GM21528 (cell line): Measurements from ENCODE around the gene POR.
"Not testable (repeated sequence)": the region's sequence is repeated elsewhere in the genome, so short reads cannot be mapped to it uniquely, and the experiment has no call there.

Experiments
- ATAC-seq: cut with Tn5 transposase; IDR thresholded peaks from one replicate; pipeline ENCODE4 v1.9.1; 2021; ENCODE audit warnings: mild to moderate bottlenecking, moderate library complexity; ENCODE audit not compliant: unreplicated experiment, low FRiP score

POR gene

DNA sequence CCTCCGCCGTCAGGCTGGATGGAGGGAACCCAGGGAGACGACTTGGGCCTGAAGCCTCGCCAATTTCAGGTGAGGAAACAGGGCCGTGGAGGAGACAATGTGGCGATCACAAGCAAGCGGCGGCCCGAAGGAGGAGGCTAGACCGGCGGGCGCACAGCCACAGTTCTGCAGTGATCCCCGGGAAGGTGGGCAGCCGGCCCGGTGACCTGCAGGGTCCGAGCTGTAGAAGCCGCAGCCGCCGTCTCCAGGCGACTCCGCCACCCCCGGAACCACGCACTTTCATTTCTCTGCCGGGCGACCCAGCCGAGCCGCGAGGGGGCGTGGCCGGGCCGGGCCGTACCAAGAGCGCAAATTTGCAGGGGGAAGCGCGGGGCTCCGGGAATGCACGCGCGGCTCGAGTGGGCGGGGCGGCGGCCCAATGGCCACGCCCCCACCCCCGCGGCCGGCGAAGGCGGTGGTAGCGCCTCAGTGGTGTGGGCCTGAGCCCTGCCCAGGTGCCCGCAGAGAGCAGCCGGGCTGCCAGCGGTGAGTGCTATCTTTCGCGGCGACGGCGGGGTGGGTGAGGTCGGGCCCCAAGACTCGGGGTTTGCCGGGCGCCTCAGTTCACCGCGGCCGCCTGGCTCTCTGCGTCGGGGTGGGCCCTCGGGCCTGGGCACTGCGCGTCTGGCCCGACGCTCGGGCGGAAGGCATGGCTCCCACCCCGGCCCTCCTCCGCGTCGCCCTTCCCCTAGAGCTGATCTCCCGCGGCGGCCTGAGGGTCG is at the start of gene POR:
Gene POR (plus strand): TSS at position 501 of the 761 bp plus-strand sequence. CDS start 38,847 bp downstream, outside the sequence.
- ATAC-seq: peak; percentile 85

DNA sequence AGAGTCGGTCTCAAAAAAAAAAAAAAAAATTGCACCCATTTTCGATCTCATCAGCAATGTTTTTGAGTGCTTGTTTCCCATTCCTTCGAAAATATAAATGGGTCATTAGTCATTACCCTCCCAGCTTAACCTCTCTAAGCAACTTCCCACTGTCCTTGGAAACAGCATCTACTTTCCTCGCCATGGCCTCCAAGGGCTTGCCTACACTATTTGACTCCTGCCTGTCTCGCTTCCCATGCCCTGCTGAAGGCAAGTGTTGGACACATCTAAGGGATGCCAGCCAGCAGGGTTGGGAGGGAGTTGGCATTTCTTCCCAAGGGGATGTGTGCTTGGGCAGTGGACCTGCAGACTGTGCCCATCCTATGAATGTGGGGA is 48.9 kb upstream of the POR start:
- no peak for ATAC-seq

DNA sequence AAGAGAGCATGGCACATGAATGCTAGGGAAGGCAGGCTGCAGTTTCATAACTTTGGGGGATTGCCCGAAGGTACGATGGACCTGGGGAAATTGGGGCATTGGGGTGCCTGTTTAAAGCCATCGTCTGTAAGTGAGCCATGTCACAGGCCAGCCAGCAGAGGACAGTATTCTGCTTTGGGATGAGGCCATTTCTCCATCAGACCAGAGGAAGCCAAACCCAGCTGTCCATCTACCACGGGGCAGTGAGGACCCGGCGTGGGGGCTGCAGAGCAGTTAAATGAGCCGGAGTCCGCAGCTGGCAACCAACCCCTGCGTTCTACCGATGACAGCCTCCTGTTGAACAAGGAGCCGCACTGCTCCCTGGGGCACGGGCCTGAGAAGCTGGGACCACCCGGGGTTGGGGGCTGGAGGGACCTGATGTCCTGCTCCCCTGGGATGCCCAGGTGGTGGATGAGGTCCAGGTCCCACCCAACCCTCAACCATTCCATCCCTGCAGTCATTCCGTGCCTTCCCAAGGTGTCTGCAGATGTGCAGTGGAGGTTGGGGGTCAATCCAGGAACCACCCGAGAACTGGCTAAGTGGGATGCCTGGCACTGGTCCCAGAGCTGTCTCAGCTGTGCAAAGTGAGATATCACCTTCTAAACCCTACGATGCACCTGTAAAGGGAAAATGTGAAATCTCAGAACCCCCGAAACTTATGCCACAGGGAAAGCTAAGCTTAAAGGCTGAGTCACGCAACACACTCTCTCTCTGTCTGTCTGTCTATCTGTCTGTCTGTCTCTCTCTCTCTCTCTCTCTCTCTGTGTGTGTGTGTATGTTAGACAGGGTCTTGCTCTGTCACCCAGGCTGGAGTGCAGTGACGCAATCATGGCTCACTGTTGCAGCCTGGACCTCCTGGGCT is 48.2 kb upstream of the POR start:
- no peak for ATAC-seq

DNA sequence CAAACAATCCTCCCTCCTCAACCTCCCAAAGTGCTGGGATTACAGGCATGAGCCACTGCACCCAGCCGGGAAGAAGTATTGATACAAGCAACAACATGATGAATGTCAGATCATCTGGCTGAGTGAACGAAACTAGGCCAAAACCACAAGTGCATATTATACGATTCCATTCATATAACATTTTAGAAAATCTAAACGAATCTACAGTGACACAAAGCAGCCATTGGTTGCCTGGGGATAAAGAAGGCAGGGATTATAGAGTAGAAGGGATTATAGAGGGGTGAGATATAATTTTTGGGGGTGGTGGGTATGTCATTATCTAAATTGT is 47.6 kb upstream of the POR start:
- ATAC-seq: no peak

GRCh38 chr7:75868153-75868552 is 46.8 kb upstream of the POR start:
- no peak for ATAC-seq

DNA sequence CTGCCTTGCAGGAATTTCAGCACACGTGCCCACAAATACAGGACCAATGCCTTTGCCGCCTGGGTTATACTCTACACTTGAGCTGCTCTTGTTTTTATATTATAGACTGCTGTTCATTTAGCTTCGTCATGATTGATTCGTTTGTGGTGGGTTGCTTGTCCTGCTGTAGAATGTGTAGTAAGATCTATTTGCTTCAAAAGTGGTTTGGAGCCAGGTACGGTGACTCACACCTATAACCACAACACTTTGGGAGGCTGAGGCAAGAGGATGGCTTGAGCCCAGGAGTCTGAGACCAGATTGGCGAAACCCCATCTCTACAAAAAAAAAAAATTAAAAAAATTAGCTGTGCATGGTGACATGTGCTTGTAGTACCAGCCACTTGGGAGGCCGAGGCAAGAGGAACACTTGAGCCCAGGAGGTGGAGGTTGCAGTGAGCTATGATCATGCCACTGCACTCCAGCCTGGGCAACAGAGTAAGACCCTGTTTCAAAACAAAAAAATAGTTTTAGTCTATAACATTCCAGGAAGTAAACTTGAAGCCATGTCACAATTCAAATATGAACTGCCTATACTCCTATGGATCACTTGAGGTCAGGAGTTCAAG is 45.1 kb upstream of the POR start:
- ATAC-seq: no peak

DNA sequence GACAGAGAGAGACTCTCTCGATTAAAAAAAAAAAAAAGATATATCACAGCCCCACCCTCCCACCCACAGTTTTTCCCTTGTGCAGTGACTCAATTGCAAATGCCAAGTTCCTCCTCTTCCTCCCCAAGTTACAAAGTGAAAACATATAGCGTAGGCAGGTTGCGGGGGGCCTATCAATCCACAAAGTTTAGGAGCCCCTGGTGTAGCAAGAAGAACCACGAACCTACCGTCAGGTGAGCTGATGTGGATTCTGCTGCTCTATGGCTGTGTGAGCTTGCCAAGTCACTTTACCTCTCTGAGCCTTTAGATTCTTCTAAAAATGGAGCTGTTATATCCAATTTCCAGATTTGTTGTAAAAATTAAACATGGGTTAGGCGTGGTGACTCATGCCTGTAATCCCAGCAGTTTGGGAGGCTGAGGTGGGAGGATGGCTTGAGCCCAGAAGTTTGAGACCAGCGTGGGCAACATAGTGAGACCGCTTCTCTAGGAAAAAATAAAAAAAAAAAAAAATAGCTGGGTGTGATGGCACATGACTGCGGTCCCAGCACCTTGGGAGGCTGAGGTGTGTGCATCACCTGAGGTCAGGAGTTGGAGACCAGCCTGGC is 44.3 kb upstream of the POR start:
- ATAC-seq: no peak

DNA sequence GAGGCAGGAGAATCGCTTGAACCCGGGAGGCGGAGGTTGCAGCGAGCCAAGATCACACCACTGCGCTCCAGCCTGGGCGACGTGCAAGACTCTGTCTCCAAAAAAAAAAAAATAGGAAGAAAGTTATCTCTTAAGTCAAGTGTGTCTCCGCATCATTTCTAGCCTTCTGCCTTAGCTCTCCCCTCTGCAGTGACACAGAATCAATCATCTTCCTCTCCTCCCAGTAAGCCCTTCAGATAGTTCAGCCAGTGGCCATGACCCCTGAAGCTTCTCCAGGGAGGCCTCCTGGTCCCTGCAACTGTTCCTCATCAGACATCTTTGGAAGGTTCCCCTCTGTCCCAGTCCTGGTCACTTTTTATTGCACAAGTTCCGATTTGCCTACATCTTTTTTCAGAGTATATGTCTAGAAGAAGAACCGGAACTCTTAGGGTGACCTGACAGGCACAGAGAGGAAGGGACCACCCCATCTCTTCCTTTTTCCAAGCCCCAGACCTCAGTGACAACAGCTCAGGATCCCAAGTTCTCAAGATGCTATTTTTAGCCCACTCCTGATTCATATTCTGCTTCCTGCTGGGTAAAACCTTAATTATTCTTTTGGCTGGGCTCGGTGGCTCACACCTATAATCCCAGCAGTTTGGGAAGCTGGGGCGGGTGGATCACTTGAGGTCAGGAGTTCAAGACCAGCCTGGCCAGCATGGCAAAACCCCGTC is 42.7 kb upstream of the POR start:
- no peak for ATAC-seq

DNA sequence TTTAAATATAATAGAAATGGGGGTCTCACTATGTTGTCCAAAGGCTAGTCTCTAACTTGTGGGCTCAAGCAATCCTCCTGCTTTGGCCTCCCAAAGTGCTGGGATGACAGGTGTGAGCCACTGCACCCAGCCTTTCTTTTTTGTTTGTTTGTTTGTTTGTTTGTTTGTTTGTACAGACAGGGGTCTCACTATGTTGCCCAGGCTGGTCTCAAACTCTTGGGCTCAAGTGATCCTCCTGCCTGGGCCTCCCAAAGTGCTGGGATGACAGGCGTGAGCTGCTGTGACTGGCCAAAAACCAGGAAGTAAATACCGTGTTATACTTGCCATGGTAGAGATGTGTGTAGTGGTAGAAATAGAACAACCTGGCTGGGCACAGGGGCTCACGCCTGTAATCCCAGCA is 40.8 kb upstream of the POR start:
- ATAC-seq: not testable (repeated sequence)

DNA sequence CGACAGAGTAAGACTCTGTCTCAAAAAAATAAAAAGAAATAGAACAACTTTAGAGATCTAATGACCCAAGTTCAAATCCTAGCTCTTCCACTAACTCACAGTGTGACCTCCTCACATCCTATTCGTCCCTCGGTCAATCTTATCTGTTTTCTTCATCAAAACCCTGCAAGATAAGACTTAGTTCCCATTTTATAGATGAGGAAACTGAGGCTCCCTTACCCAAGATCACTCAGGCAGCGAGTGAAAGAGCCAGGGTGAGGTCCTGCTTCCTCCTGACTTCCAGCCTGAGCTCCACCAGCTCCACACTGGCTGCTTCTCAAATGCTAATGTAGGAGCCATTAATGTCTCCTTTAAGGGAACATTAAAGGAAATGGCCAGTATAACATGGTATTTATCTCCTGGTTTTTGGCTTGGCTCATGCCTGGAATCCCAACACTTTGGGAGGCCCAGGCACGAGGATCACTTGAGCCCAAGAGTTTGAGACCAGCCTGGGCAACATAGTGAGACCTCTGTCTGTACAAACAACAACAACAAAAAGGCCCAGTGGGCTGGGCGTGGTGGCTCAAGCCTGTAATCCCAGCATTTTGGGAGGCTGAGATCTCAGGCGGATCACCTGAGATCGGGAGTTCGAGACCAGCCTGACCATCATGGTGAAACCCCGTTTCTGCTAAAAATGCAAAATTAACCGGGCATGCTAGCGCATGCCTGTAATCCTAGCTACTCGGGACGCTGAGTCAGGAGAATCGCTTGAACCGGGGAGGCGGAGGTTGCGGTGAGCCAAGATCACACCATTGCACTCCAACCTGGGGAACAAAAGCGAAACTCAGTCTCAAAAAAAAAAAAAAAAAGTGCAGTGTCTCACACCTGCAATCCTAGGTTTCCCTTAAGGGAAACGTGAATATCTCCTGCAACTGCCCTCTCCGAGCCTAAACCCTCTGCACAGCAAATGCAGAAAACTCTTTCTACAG is 39.6 kb upstream of the POR start:
- ATAC-seq: no peak

DNA sequence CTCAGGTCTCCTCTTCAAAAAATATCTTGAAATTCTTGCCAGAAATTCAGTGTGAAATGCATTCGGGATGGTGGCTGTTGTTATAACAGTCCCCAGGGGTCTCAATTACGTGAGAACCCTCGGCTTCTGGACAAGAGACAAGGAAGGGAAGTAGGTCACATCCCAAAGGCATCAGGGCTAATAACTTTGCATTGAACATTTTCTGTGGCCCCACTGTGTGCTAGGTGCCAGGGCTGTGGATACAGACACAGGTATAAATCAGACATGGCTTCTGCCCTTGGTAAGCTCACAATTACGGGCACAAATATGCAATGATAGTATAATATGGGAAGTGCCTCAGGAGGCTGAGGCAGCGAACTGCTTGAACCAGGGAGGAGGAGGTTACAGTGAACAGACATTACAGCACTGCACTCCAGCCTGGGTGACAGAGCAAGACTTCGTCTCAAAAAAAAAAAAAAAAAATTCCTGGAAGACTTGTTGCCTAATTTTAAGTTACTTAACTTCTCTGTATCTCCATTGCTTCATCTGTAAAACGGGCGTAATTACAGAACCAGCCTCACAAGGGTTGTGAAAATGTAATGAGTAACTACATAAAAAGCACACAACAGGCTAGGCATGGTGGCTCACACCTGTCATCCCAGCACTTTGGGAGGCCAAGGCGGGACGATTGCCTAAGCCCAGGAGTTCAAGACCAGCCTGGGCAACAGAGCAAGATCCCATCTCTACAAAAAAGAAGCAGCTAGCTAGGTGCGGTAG is 38.7 kb upstream of the POR start:
- no peak for ATAC-seq

DNA sequence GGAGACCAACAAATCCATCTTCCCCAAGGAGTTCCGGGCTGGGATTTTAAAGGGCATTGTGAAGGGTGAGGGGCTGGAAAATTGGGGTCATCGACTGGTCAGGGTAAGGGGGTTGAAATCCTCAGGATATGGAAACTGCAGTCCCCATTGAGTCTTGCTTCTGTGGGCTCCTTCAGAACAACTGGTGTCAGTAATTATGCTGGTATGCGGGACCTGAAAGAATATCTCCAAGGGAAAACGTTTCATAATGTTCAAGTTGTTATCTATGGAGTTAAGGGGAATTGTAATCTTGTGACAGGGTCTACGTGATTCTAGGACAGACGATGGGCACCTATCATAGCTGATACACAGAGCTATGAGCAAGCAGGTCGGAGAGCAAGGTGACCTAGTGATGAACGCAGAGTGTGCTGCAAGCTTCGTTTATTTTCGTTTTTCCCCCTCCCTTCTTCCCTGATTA is 36.6 kb upstream of the POR start:
- ATAC-seq: peak; percentile 25

- ATAC-seq: peak; percentile 96
These were observed 36.0 kb upstream of the POR start, which contains the start of gene RHBDD2 for GRCh38 chr7:75878769-75879611. Gene RHBDD2, plus strand, starts transcription at chr7:75879034. Its CDS starts 49 bp downstream, at chr7:75879083.

- no peak for ATAC-seq
These were observed 35.2 kb upstream of the POR start for GRCh38 chr7:75879771-75880184.

- no peak for ATAC-seq
These were observed 34.7 kb upstream of the POR start for GRCh38 chr7:75880242-75880641.

GRCh38 chr7:75881436-75882095 is 33.4 kb upstream of the POR start:
- no peak for ATAC-seq

DNA sequence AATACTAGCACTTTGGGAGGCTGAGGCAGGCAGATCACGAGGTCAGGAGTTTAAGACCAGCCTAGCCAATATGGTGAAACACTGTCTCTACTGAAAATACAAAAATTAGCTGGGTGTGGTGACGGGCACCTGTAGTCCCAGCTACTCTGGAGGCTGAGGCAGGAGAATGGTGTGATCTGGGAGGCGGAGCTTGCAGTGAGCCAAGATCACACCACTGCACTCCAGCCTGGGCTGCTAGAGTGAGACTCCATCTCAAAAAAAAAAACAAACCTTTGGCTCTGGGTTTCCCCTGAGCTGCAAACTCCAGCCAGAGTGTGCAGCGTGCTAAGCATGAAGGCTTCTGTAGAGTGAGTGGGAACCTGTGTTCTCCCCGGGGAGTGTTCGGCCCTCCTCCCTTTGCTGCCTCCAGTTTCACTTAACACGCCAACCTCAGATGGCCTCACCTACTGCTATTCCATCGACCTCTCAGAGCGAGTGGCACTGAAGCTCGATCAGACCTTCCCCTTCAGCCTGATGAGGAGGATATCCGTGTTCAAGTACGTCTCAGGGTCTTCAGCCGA is 31.6 kb upstream of the POR start:
- not testable (repeated sequence) for ATAC-seq
